Tibial nerve (tissue), 4 donors: ENCODE results near the gene VAMP7.

Source experiments
- CTCF ChIP-seq, 5 experiments: fragments of 200-600 bp in 3 of 5; fragments of 450-650 bp in 2 of 5; sonication (generic) in 3 of 5; IDR thresholded peaks; one replicate each; pipeline ENCODE4 v1.5.1; 2016 to 2019; ENCODE audit warnings: antibody characterized with exemption in 5 of 5, mild to moderate bottlenecking in 3 of 5, moderate library complexity in 2 of 5
- EP300 ChIP-seq, 2 donors: sonication (generic); formaldehyde crosslinking; IDR thresholded peaks; one replicate each; pipeline ENCODE4 v1.6.1; 2017; ENCODE audit warnings: antibody characterized with exemption in 2 of 2, mild to moderate bottlenecking in 1 of 2
- POLR2A ChIP-seq, 2 donors: fragments of 450-650 bp; IDR thresholded peaks; one replicate each; pipeline ENCODE4 v1.6.1; 2017; ENCODE audit warnings: antibody characterized with exemption in 2 of 2, mild to moderate bottlenecking in 2 of 2, moderate library complexity in 2 of 2

- TF ChIP-seq CTCF (IDR thresholded peaks at IDR 0.05) (no peak), POLR2A (IDR thresholded peaks at IDR 0.05) (no peak), EP300 (IDR thresholded peaks at IDR 0.05) (no peak)
Measured at GRCh38 chrX:155891446-155892210, 10.5 kb downstream of the VAMP7 start.
